ENCODE data around the gene GRHPR. TPM values are rescaled to one million over a fixed set of nuclear protein-coding genes. Genes with fewer than 3 reads are reported as not detected.

Gene GRHPR
- total RNA-seq, 1 donor from 2014 or later: 106 TPM

DNA sequence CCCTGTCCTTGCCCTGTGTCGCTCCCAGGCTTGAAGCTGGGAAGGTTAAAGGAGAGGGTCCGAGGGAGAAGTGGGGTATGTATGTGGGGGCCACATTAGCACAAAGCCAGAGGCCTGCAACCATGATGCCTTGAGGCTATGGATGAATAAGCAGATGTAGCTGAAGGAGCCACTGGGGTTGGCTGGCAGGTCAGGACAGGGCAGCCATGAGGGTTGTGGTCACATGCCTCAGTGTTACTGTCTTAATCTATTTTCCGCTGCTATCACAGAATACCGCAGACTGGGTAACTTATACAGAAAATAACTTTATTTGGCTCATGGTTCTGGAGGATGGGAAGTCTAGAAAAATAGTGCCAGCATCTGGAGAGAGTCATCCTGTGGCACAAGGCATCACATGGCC is 9.2 kb upstream of the GRHPR start:
- Mint-ChIP-seq H3K4me1 (peaks cover 19% of the 10 kb centered on the region), H3K27me3 (ENCODE audit: low read depth) (no peaks in the 10 kb centered on the region), H3K36me3 (no peaks in the 10 kb centered on the region), H3K9me3 (no peaks in the 10 kb centered on the region), H3K27ac (peak overlapping the region; percentile 67), H3K4me3 (no peak overlapping the region)
- TF ChIP-seq, protein P1, sequence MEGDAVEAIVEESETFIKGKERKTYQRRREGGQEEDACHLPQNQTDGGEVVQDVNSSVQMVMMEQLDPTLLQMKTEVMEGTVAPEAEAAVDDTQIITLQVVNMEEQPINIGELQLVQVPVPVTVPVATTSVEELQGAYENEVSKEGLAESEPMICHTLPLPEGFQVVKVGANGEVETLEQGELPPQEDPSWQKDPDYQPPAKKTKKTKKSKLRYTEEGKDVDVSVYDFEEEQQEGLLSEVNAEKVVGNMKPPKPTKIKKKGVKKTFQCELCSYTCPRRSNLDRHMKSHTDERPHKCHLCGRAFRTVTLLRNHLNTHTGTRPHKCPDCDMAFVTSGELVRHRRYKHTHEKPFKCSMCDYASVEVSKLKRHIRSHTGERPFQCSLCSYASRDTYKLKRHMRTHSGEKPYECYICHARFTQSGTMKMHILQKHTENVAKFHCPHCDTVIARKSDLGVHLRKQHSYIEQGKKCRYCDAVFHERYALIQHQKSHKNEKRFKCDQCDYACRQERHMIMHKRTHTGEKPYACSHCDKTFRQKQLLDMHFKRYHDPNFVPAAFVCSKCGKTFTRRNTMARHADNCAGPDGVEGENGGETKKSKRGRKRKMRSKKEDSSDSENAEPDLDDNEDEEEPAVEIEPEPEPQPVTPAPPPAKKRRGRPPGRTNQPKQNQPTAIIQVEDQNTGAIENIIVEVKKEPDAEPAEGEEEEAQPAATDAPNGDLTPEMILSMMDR (IDR thresholded peaks at IDR 0.05; ENCODE audit: unreplicated experiment): no peak
- DNase-seq (ENCODE audit: low spot score in 2 of 2, unreplicated experiment in 2 of 2): no peak

- no peaks in the 10 kb centered on the region for H3K9me3 Mint-ChIP-seq
- H3K27ac Mint-ChIP-seq: peak overlapping the region; percentile 79
- DNase-seq (ENCODE audit: low spot score in 2 of 2, unreplicated experiment in 2 of 2): no peak
- H3K36me3 Mint-ChIP-seq: no peaks in the 10 kb centered on the region
- TF ChIP-seq, protein P1 (IDR thresholded peaks at IDR 0.05; ENCODE audit: unreplicated experiment): no peak
- H3K4me3 Mint-ChIP-seq: no peak overlapping the region
- no peaks in the 10 kb centered on the region for H3K27me3 Mint-ChIP-seq (ENCODE audit: low read depth)
- peaks cover 19% of the 10 kb centered on the region for H3K4me1 Mint-ChIP-seq
Measured at GRCh38 chr9:37414503-37414943, 8.0 kb upstream of the GRHPR start.

- no peaks in the 10 kb centered on the region for H3K27me3 Mint-ChIP-seq (ENCODE audit: low read depth)
- peak overlapping the region; percentile 79 for H3K27ac Mint-ChIP-seq
- H3K36me3 Mint-ChIP-seq: no peaks in the 10 kb centered on the region
- peak in 1 of 2 experiments; percentile 80 for DNase-seq (ENCODE audit: low spot score in 2 of 2, unreplicated experiment in 2 of 2)
- H3K4me3 Mint-ChIP-seq: peak overlapping the region; percentile 40
- H3K4me1 Mint-ChIP-seq: peaks cover 19% of the 10 kb centered on the region
- no peaks in the 10 kb centered on the region for H3K9me3 Mint-ChIP-seq
- TF ChIP-seq, protein P1 (IDR thresholded peaks at IDR 0.05; ENCODE audit: unreplicated experiment): peak; percentile 95
Measured at GRCh38 chr9:37415011-37415719, 7.3 kb upstream of the GRHPR start.

- H3K9me3 Mint-ChIP-seq: no peaks in the 10 kb centered on the region
Measured at GRCh38 chr9:37417252-37417803, 5.2 kb upstream of the GRHPR start.

GRCh38 chr9:37417857-37418618 is 4.5 kb upstream of the GRHPR start:
- no peaks in the 10 kb centered on the region for H3K27me3 Mint-ChIP-seq (ENCODE audit: low read depth)
- H3K9me3 Mint-ChIP-seq: no peaks in the 10 kb centered on the region
- H3K4me3 Mint-ChIP-seq: no peak overlapping the region
- no peaks in the 10 kb centered on the region for H3K36me3 Mint-ChIP-seq
- DNase-seq (ENCODE audit: low spot score in 2 of 2, unreplicated experiment in 2 of 2): no peak
- TF ChIP-seq, protein P1 (IDR thresholded peaks at IDR 0.05; ENCODE audit: unreplicated experiment): no peak
- no peak overlapping the region for H3K27ac Mint-ChIP-seq
- peaks cover 19% of the 10 kb centered on the region for H3K4me1 Mint-ChIP-seq

More at GRCh38 chr9:37417252-37417803, 5.2 kb upstream of the GRHPR start:
- H3K4me3 Mint-ChIP-seq: no peak overlapping the region
- DNase-seq (ENCODE audit: low spot score in 2 of 2, unreplicated experiment in 2 of 2): no peak
- no peaks in the 10 kb centered on the region for H3K36me3 Mint-ChIP-seq
- TF ChIP-seq, protein P1 (IDR thresholded peaks at IDR 0.05; ENCODE audit: unreplicated experiment): no peak
- H3K27me3 Mint-ChIP-seq (ENCODE audit: low read depth): no peaks in the 10 kb centered on the region
- no peak overlapping the region for H3K27ac Mint-ChIP-seq
- peaks cover 23% of the 10 kb centered on the region for H3K4me1 Mint-ChIP-seq
